Stimulated activated CD4-positive, alpha-beta T cell treated with anti-CD3 and anti-CD28 coated beads, Interleukin-15, amount 100 ng/mL, for 1 hour (primary cell): ENCODE measurements around the gene C16orf74.

Source experiments
- DNase-seq, 2 donors: peaks; one replicate each; pipeline ENCODE4 v3.0.0-alpha.2; 2020; ENCODE audit warnings: low read depth in 1 of 2, low spot score in 1 of 2

Gene C16orf74

DNA sequence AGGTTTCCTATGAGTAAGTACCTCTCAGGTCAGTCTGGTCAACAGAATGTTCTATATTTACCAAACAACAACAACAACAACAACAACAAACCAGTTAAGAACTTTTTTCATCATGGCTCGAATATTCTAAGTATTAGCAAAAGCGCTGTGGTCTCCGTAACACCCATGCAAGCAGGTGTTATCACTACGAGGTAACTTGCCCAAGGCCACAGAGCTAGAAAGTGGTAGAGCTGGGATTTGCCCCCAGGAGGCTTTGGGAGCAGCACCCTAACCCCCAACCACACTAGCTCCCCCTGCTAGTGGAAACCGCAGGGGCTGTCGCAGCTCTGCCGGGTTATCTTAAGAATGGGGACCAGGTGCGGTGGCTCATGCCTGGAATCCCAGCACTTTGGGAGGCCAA, 23.9 kb upstream of the C16orf74 start:
- no peak for DNase-seq

DNA sequence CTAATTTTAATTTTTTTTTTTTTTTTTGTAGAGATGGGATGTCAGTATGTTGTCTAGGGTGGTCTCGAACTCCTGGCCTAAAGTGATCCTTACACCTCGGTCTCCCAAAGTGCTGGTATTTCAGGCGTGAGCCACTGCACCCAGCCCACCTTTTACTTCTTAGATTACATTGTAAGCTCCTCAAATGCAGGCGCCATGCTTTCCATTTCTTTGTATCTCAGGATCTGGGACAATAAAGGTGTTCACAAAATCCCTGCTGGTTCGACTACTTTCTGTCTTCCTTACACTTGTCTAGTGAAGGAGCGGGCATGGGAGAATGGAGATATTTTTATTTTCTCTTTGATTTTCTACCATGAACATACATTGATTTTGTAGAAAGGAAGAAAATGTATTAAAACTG, 23.2 kb upstream of the C16orf74 start:
- no peak for DNase-seq

DNA sequence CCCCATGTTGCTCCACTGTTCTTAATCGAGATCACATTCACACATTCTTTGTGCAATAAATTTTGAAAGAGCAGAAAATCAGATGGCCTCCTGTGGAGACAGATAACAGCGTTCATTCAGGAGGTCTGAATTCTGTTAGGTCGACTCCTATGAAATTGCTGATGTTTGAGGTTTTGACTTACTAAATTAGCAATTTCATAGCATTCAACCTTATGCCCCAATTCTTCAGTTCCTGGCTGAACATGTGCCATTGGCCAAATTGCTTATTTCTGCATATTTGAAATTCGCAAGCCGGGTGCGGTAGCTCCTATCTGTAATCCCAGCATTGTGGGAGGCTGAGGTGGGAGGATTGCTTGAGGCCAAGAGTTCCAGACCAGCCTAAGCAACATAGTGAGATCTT, 22.1 kb upstream of the C16orf74 start:
- no peak for DNase-seq

DNA sequence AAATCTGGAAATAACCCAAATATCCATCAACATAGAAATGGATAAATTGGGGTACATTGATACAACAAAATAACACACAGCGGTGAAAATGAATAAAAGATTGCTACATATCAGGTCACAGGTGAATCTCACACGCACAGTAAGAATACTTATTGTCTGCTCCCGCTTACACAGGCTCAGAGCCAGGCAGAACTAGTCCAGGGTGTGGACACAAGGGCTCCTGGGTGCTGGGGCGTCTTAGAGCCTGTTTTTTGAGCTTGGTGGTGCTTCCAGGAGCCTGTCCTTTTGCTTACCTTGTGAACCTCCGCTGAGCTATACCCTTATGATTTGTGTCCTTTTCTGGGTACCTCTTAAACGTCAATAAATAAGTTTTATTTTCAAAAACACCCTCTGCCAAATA, 19.8 kb upstream of the C16orf74 start:
- no peak for DNase-seq

DNA sequence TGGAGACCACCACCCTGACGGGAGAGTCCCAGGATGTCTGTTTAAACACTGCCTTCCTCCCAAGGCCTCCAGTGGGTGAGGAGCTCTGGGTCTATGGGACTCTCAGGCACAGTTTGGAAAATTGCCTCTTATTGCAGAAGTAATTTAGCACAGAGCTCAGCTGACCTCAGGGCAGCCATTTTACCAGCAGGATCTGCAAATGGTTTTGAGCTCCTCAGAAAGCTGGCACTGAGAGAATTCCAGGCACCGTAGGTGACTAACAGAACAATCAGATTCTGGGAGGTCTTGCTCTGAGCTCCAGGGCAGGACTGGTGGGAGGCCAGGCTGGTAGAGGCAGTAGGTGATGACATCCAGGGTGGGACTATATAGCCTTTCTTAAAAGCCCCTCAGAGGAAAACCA, 17.3 kb upstream of the C16orf74 start:
- no peak for DNase-seq

DNA sequence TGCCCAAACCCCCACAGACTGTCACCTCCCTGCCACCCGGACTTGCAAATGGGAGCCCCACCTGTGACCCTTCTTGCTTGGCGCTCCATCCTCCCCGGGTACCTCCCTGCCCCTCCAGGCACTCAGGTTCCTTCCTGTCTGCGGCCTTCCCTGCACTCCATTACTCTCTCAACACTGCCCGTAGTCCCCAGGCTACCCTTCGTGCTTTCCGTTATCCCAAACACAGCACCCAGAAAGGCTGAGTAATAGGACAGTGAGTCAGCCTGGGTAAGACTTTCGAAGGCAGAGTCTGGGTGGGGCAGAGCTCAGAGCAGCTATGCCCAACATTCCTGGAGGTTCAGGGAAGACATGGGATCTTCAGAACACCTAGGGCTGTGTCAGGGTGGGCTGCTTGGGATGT, 16.6 kb upstream of the C16orf74 start:
- DNase-seq, result no peak

DNA sequence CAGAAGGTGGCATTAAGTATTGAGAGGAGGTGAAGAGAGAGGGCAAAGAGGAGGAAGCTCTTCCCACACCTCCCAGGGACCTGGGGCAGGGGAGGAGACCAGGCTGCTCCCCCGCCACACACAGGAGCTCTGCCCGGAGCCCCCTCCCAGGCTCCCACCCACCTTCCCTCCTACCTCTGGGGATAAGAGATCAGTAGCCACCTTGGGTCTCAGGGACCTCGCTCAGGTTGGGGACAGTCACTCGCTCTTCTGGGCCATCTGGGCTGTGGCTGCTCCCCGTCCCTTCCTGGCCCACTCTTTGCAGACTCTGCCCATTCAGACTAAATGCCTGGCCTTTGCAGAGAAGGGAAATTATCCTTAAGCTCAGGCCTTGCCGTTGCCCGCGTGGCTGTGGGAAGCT, 14.9 kb upstream of the C16orf74 start:
- DNase-seq, result no peak

DNA sequence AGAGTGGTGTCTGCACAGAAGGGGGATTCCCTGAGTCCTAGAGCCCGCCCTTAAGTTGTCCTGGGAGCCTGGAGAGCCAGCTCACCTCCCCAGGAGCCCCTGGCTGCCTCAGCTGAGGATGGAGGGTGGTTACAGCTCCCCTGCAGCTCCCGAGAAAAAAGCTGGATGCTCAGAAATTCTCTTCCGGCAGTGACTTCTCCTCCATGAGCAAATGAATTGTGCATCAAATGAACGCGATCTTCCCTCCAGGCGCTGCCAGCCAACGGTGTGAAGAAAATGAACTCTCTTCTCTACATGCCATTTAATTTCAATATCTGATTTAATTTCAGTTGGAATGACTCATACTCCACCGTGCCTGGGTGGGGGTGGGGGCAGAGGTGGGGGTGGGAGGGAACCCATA, 14.3 kb upstream of the C16orf74 start:
- DNase-seq, result no peak

DNA sequence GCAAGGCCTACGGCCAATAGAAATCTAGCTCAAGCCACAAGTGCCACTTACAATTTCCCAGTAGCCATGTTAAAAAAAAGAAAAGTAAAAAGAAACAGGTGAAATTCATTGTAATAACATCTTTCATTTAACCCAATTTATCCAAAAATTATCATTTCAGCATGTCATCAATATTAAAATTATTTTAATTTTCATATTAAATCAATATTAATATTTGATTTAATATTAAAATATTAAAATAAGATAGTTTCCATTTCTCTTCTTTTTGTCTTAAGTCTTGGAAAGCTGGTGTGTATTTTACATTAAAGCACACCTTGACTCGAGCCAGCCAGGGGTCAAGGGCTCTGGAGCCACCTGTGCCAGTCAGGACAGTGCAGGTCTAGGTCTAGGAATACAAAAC, 12.7 kb upstream of the C16orf74 start:
- DNase-seq, result no peak

DNA sequence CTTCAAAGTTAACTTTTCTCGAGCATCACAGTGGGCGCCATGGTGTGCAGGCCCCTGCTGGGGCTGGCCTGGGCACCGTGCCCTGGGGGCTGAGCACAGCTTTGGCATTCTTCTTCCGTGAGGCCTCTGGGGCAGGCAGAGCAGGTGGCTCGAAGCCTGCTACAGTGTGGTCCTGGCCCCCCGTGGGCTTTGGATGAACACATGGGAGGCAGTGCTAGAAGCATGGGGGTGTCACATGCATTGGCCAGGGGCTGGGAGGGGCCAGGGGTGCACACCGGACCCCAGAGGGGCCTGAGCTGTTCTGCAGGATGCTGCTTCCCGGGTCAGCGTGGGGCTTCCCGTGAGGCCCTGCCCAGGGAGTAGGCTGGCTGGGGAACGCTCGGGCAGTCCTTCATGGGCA, 12.1 kb upstream of the C16orf74 start:
- no peak for DNase-seq

DNA sequence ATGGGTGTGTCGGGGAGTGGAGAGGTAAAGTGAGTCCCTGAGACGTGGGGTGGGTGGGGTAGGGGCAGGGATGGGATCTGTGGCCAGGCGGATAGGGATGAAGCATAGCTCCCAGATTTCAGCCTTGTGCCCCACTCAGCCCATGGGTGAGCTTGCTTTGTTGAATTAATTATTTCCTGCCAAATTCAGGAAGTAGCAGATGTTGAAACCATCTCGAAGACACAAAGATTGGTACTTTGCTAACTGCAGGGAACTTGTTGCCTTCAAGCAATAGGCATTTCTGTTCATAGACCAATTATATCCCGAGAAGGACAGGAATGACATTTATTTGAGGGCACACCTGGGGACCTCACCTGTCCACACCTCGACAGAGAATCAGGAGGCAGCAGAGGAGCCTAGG, 11.0 kb upstream of the C16orf74 start:
- DNase-seq, result no peak

DNA sequence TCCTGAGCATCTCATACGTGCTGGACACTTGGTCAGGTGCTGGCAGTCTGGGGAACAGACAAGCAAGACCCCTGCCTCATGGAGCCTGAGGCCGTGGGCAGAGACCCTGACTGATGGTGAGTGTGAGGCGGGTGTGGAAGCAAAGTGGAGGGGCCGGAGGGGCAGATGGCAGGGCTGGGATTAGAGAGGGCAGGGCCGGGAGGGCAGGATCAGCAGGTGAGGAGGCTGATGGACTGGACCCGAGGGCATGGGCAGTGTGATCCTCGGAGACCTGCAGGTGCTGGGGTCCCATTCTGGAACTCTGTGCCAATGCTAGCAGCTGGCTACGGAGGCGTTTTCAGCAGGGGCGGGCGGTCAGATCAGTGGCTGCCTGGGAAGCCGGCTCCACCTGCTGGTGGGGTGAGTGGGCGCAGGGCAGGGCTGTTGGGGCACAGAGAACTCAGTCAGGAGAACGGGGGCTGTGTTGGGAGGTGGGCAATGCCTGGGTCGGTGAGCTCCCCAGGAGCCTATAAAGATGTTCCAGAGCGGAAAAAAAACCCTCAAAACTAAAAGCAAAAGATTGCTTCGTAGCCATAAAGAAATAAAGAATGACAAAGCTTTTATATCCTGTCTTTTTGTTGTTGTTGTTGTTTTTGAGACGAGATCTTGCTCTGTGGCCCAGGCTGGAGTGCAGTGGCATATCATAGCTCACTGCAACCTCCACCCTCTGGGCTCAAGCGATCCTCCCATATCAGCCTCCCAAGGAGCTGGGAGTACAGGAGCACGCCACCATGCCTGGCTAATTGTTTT, 8.9 kb upstream of the C16orf74 start:
- no peak for DNase-seq

DNA sequence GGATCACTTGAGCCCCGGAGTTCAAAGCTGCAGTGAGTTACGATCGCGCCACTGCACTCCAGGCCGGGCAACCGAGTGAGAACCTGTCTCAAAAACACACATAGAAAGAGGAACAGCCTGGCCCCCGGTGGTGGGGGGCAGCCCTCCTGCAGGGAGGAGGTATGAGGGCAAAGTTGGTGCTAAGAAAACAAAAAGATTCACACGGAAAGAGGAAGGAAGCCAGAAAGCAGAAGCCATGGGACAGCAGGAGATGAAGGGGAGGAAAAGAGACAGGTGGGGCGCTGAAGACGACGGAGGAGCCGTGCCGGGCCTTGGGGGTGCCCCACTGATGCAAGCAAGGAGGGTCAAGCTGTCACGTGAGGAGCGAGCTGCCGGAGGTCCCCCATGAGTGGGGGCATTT, 8.2 kb upstream of the C16orf74 start:
- no peak for DNase-seq

DNA sequence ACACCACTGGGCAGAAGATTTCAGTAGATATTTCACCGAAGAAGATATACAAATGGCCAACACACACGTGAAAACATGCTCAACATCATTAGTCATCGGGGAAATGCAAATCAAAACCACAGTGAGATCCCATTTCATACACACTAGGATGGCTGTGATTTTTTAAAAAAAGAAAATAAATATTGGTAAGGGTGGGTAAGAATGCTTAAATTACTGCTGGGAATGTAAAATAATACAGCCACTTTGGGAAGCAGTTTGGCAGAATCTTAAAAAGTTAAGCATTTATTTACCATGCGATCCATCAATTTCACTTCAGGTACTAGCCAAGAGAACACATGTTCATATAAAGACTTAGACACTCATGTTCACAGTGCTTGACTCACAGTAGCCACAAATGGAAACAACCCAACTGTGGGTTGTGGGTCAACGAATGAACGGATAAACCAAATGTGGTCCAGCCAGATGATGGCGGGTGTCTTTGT, 6.5 kb upstream of the C16orf74 start:
- DNase-seq, result no peak

DNA sequence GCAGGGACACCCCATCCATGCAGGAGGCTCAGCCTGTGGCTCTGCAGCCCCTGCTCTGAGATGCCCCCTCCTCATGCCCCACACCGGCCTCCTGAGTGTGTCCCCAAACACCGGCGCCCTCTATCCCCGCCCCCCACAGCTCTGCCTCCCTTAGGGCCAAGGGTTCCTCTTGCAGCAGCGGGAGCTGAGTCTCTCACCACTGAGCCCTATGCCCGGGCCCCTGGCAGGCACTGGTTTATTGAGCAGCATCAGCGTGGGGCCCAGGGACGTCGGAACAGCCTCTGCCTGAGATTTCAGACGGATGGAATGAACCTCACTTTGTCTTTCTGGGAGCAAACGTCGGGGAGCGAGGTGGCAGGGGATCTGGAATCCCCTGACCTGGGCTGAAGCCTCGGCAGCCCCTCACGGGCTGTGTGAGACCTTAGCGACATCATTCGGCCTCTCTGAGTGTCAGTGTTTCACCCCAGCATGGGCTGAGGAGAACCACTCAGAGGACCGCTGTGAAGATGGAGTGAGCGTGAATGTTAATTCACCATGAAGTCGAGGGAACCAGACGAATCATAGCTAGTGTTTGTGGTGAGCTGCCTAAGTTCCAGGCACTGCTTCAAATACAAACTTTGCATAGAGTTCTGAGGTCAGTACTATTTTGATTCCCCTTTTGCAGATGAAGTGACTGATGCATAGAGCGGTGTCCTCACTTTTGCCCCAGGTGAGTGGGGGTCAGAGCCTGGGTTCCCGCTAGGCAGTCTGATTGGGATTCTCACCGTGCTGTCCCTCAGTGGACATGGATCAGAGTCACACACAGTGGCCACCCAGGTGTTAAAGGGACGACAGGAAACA, 5.3 kb upstream of the C16orf74 start:
- no peak for DNase-seq

DNA sequence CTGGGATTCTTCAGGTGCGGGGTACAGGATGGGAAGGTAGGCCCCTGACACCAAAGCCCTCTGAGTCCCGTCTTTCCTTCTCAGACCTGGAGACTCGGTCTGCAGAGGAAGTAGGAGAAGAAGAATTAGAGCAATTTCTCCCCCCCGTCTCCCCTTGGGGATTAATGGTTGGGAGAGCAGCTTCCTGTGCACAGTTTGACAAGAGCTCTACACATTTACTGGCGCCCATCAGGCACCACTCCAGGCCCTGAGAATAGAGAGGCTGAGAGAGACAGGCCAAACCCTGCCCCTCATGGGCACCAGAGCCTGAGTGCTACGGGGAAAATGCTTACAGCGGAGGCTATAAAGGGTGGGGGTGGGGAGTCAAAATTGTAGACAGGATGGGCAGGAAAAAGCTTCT, 3.5 kb upstream of the C16orf74 start:
- no peak for DNase-seq

DNA sequence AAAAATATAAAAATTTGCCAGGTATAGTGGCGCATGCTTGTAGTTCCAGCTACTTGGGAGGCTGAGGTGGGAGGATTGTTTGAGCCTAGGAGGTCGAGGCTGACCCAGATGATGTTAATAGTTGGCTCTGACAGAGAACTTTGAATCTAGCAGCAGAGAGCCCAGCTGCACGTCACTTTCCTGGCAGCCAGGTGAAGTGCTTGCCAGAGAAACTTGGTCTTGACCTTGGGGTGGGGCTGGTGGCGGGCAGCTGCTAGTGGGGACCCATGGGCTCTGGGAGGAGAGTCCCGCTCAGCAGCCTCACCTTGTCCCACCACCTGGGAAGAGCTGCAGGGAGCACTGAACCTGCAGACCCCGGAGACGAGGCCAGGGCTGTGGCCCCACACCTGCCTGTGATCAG, 3.1 kb upstream of the C16orf74 start:
- no peak for DNase-seq

DNA sequence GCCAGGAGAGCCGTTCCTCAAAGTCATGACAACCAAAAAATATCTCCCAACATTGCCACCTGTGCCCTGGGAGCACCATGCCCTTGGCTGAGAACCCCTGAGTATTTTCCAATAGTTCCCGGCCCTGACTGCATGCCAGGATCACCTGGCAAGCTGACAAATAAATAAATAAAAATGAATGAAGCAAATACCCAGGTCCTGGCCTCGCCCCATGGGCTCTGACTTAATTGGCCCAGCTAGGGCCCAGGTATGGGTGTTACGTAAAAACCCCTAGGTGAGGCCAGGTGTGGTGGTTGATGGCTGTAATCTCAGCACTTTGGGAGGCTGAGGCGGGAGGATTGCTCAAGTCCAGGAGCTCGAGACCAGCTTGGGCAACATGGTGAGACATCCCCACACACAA, 2.7 kb upstream of the C16orf74 start:
- DNase-seq, result no peak

DNA sequence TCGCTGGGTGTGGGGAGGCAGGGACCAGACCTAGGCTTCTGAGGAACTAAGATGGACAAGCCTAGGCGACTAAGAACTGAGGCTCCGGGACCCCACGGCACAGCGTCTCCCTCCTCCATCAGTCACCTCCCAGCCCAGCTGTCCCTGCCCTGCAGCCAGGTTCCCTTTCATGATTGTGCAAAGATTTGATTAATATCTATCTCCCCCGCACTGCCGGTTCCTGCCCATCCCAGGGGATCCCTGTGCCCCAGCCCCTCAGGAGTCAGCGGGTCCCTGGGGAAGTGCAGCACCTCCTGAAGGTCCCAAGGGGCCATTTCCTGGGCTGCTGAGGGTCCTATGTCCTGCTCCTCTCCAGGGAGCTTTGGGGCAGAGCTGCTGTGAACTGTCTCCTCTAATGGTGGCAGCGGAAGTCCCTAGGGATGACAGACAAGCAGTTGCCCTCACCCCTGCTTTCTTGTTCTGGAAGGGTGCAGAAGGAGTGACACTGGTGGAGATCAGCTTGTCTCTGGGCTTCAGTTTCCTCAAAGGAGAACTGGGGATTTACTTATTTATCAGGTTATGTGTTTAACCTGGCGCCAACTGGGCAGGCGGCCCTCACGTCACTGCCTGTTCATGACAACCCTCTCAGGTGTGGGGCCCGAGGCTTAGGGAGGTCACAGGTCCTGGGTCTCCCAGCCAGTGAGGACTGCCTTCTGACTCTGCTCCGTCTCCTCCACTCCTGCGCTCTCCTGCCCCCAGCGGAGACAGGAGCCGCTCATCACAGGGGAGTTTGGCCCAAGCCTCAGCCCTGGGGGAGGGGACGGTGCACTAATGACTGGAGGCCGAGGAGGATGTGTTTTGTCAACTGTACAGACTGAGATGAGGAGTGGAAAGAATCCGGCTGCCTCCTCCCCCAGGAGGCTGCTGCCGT, 1.9 kb upstream of the C16orf74 start:
- no peak for DNase-seq

DNA sequence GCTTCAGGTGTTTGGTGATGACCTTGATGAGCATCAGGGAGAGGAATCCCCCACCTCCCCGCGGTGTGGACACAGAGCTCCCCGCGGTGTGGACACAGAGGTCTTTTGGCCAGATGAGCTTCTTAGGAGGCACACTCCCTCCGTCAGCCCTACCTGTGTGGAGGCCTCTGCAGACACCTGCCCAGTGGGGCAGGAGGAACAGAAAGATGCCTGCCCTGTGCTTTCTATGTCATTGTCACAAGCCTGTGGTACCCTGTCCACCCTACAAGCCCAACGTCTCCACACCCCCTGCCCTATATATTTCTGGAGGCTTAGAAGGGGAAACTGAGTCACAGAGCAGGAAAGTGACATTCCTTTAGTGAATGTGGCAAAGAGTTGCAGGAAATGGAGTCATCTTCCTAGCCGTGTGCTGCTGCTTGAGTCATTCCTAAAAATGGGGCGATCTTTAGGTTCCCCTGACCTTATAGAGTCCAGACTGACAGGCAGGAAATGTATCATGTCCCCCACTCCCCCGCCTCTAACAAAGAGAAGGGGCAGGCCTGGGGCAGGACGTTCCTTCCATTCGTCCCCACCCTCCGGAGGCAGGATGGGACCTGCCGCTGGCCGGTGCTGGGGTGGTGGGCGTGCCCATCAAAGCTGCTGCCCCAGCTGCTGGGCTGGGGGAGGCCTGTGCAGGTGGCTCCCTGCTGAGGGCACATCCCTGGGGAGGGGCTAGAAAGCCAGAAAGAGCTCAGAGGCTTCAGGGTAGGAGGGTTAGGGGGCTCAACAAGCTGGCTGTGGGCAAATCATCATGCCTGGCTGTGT, 1.0 kb upstream of the C16orf74 start:
- no peak for DNase-seq
